Measurements from ENCODE around the gene DHRS3.

- TF ChIP-seq CTCF (conservative IDR thresholded peaks at IDR 0.05 in 1 of 2, IDR thresholded peaks at IDR 0.05 in 1 of 2; ENCODE audit: low read depth in 1 of 2, low read length in 2 of 2) (no peak), EZH2 (IDR thresholded peaks at IDR 0.05; ENCODE audit: low read length, missing control alignments) (no peak)
Measured at GRCh38 chr1:12580054-12580887, 37.7 kb downstream of the DHRS3 start.
